GM21381 (cell line): Measurements from ENCODE around the gene TECPR2.

Experiments used
- ATAC-seq: cut with Tn5 transposase; IDR thresholded peaks from one replicate; pipeline ENCODE4 v1.9.1; 2021; ENCODE audit warnings: mild to moderate bottlenecking, moderate library complexity; ENCODE audit not compliant: unreplicated experiment

TECPR2 gene

GRCh38 chr14:102491786-102492530 is 129.2 kb downstream of the TECPR2 start:
- no peak for ATAC-seq

GRCh38 chr14:102492531-102492910 is 129.8 kb downstream of the TECPR2 start:
- ATAC-seq: no peak

- no peak for ATAC-seq
Observed at GRCh38 chr14:102493096-102493495, 130.4 kb downstream of the TECPR2 start.

- ATAC-seq: no peak
Observed at GRCh38 chr14:102493585-102493984, 130.8 kb downstream of the TECPR2 start.

- ATAC-seq: no peak
Observed at GRCh38 chr14:102495491-102496330, 133.0 kb downstream of the TECPR2 start.

- no peak for ATAC-seq
Observed at GRCh38 chr14:102496331-102496691, 133.6 kb downstream of the TECPR2 start.

GRCh38 chr14:102496958-102497744 is 134.4 kb downstream of the TECPR2 start:
- no peak for ATAC-seq

GRCh38 chr14:102497998-102498677 is 135.4 kb downstream of the TECPR2 start:
- ATAC-seq: no peak

- no peak for ATAC-seq
Observed at GRCh38 chr14:102498678-102499265, 136.0 kb downstream of the TECPR2 start.

- no peak for ATAC-seq
Observed at GRCh38 chr14:102499401-102500157, 136.8 kb downstream of the TECPR2 start.

GRCh38 chr14:102500158-102500662 is 137.5 kb downstream of the TECPR2 start:
- no peak for ATAC-seq

- no peak for ATAC-seq
Observed at GRCh38 chr14:102500713-102501112, 138.0 kb downstream of the TECPR2 start.

- ATAC-seq: no peak
Observed at GRCh38 chr14:102501751-102502315, 139.1 kb downstream of the TECPR2 start.

- no peak for ATAC-seq
Observed at GRCh38 chr14:102502571-102502970, 139.8 kb downstream of the TECPR2 start.

- no peak for ATAC-seq
Observed at GRCh38 chr14:102503641-102504327, 141.0 kb downstream of the TECPR2 start.

GRCh38 chr14:102504328-102504999 is 141.7 kb downstream of the TECPR2 start:
- no peak for ATAC-seq

GRCh38 chr14:102505000-102505619 is 142.4 kb downstream of the TECPR2 start:
- ATAC-seq: no peak
